ENCODE measurements around the gene CD52. TPM values are rescaled to one million over a fixed set of nuclear protein-coding genes. Genes with fewer than 3 reads are reported as not detected.

The CD52 gene
- polyA plus RNA-seq, 1 experiment, result not detected

DNA sequence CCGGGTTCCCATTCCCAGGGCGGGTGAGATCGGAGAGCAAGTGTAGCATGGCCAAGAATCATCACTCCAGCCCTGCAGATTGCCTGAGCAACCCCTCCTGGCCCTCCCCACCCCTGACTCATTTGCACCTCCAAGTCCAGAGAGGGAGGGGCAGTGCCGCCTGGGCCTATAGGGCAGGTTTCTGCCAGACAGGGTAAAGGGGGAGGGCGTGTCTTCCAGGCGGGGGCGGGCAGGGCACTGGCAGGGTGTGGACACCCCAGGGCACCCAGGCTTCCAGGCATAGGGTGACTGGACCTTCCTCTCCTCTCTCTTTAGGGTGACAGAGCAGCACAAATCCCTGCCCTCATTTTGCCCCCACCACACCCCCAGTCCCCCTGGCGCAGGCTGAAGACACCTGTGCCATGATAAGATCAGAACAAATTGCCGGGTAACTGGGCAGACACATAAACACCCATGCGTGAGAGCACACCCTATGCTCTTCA lies 39.4 kb downstream of the CD52 start:
- no peak overlapping the region for H3K4me3 ChIP-seq (ENCODE audit: low read depth, low read length)
- peaks cover 7% of the 10 kb centered on the region; the same call in 1 of the 2 replicates for H3K9me3 ChIP-seq (ENCODE audit: control insufficient read depth, insufficient read depth, low read length)
- no peak for DNase-seq (ENCODE audit: low read depth, low spot score)
- H3K27ac ChIP-seq (ENCODE audit: low read depth, low read length), result no peak overlapping the region
- ChIA-PET POLR2A (no interaction called here), CTCF (interaction anchor here (1.3 kb wide), 1 partner anchor 123 kb away, joined by 3 read pairs; the partner anchor contains the start of gene CEP85)
- TF ChIP-seq CTCF (IDR thresholded peaks at IDR 0.05; ENCODE audit: low read depth, low read length), result no peak
- peaks cover 57% of the 10 kb centered on the region for H3K27me3 ChIP-seq (ENCODE audit: control insufficient read depth, insufficient read depth, low read length)

- H3K9me3 ChIP-seq (ENCODE audit: control insufficient read depth, insufficient read depth, low read length), result peaks cover 7% of the 10 kb centered on the region; the same call in 1 of the 2 replicates
- CTCF ChIA-PET, result interaction anchor here (0.9 to 1.3 kb wide), 3 partner anchors 37 to 124 kb away, joined by 3 to 4 read pairs (median 3); partner anchors contain the start of gene CEP85
- POLR2A ChIA-PET, result interaction anchor here (0.8 kb wide), 1 partner anchor 74 kb away, joined by 3 read pairs; no protein-coding TSS in a partner anchor
- no peak overlapping the region for H3K4me3 ChIP-seq (ENCODE audit: low read depth, low read length)
- DNase-seq (ENCODE audit: low read depth, low spot score), result no peak
- TF ChIP-seq CTCF (IDR thresholded peaks at IDR 0.05; ENCODE audit: low read depth, low read length), result no peak
- H3K27ac ChIP-seq (ENCODE audit: low read depth, low read length), result no peak overlapping the region
- H3K27me3 ChIP-seq (ENCODE audit: control insufficient read depth, insufficient read depth, low read length), result peaks cover 65% of the 10 kb centered on the region
These were observed 40.9 kb downstream of the CD52 start for GRCh38 chr1:26358411-26359384.

GRCh38 chr1:26359981-26360806 lies 42.4 kb downstream of the CD52 start:
- ChIA-PET CTCF (interaction anchor here (0.5 kb wide), 1 partner anchor 58 kb away, joined by 4 read pairs; no protein-coding TSS in a partner anchor), POLR2A (no interaction called here)
- Histone ChIP-seq H3K4me3 (ENCODE audit: low read depth, low read length) (no peak overlapping the region), H3K9me3 (ENCODE audit: control insufficient read depth, insufficient read depth, low read length) (peaks cover 7% of the 10 kb centered on the region; the same call in 1 of the 2 replicates), H3K27me3 (ENCODE audit: control insufficient read depth, insufficient read depth, low read length) (peaks cover 66% of the 10 kb centered on the region), H3K27ac (ENCODE audit: low read depth, low read length) (no peak overlapping the region)
- no peak for DNase-seq (ENCODE audit: low read depth, low spot score)
- TF ChIP-seq CTCF (IDR thresholded peaks at IDR 0.05; ENCODE audit: low read depth, low read length), result no peak

DNA sequence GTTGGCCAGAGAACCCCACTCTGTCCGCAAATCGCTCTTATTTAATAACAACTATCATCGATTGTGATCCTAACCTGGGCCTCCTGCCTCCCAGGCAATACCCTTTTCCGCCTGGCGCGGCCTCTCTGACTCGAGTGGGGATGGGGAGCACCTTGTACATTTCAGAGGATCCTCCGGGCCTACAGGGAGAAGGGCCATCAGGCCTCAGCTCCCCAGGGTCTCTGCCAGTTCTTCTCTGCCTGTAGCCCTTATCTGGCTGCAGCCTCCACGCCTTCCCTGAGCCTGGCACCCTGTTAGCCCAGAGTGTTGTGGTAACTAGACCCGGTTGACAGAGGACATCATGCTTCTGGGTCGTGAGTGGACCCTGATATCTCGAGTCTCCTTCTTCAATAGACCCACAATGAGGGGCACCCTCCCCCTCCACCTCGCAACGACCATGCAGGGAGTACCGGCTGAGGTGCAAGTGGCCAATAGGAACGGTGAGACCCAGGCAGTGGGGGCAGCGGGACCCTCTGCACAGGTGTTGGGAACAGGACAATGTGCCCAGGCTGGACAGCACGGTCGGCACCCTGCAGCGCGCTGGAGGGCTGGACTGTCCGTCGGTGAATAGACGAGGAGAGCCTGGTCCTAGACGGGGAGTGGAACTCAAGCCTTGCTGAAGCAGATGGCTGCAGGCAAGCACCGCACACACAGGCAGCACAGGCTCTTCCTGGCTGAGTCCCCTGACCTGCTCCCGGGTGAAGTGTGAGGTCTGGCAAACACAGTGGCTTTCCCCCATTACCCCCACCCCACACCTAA lies 43.2 kb downstream of the CD52 start:
- DNase-seq (ENCODE audit: low read depth, low spot score), result no peak
- ChIA-PET POLR2A (no interaction called here), CTCF (interaction anchor here (0.5 to 4.2 kb wide), 4 partner anchors 15 to 58 kb away, joined by 3 to 120 read pairs (median 17); partner anchors contain the start of gene ZNF683)

More for the DNA sequence above, 43.2 kb downstream of the CD52 start:
- peaks cover 7% of the 10 kb centered on the region; the same call in 1 of the 2 replicates for H3K9me3 ChIP-seq (ENCODE audit: control insufficient read depth, insufficient read depth, low read length)
- H3K27ac ChIP-seq (ENCODE audit: low read depth, low read length), result no peak overlapping the region
- TF ChIP-seq CTCF (IDR thresholded peaks at IDR 0.05; ENCODE audit: low read depth, low read length), result no peak
- H3K27me3 ChIP-seq (ENCODE audit: control insufficient read depth, insufficient read depth, low read length), result peaks cover 62% of the 10 kb centered on the region
- no peak overlapping the region for H3K4me3 ChIP-seq (ENCODE audit: low read depth, low read length)

Measured in AG04450 (cell line).